Esophagus muscularis mucosa (tissue), 3 donors: ENCODE measurements around the gene CD109.

ENCODE experiments used
- POLR2AphosphoS5 ChIP-seq, 2 donors: sonication (generic); formaldehyde crosslinking; IDR thresholded peaks; one replicate each; pipeline ENCODE4 v1.6.1; 2017; ENCODE audit warnings: antibody characterized with exemption in 2 of 2
- TF ChIP-seq, protein P1 (sequence below), 3 experiments: fragments of 200-600 bp in 2 of 3; fragments of 450-650 bp in 1 of 3; sonication (generic) in 2 of 3; IDR thresholded peaks; one replicate each; pipeline ENCODE4 v1.5.1; 2017 to 2019; ENCODE audit warnings: antibody characterized with exemption in 3 of 3, mild to moderate bottlenecking in 2 of 3, moderate library complexity in 1 of 3

GRCh38 chr6:73752943-73753342, 56.9 kb downstream of the CD109 start:
- TF ChIP-seq, protein P1, sequence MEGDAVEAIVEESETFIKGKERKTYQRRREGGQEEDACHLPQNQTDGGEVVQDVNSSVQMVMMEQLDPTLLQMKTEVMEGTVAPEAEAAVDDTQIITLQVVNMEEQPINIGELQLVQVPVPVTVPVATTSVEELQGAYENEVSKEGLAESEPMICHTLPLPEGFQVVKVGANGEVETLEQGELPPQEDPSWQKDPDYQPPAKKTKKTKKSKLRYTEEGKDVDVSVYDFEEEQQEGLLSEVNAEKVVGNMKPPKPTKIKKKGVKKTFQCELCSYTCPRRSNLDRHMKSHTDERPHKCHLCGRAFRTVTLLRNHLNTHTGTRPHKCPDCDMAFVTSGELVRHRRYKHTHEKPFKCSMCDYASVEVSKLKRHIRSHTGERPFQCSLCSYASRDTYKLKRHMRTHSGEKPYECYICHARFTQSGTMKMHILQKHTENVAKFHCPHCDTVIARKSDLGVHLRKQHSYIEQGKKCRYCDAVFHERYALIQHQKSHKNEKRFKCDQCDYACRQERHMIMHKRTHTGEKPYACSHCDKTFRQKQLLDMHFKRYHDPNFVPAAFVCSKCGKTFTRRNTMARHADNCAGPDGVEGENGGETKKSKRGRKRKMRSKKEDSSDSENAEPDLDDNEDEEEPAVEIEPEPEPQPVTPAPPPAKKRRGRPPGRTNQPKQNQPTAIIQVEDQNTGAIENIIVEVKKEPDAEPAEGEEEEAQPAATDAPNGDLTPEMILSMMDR (IDR thresholded peaks at IDR 0.05): no peak
- TF ChIP-seq POLR2AphosphoS5 (IDR thresholded peaks at IDR 0.05): no peak
